MM.1S (cell line): Measurements from ENCODE around the gene PCNX1.

Source experiments
- CTCF ChIP-seq: fragments of 300-600 bp; sonication (generic); IDR thresholded peaks from 2 replicates; pipeline ENCODE4 v1.5.1; 2016; ENCODE audit warnings: antibody characterized with exemption, low read length, mixed read lengths
- EZH2 ChIP-seq: fragments of 300-600 bp; sonication (generic); optimal IDR thresholded peaks from 2 replicates; pipeline ENCODE3; 2017; ENCODE audit warnings: low read depth, mild to moderate bottlenecking, antibody characterized with exemption, low read length, mixed read lengths

DNA sequence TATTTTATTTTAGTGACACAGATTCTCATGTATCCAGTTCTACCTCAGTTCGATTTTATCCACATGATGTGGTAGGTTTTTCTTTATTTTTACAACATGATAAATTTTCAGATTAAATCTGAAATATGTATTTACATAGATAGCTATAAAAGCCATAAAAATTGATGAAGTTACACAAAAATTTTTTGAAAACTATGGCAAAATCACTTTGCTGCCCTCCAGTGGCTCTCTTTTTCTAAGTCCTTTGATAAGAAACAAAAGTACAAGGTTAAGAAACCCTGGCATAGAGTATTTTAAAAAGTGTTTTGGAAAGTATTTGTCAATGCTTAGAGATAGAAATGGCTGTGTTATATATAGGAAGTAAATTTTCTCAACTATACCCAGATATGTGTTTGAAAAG lies 104.2 kb downstream of the PCNX1 start:
- TF ChIP-seq CTCF (no peak), EZH2 (no peak)
